ENCODE data around the gene HOXC13. TPM values are rescaled to one million over a fixed set of nuclear protein-coding genes. Genes with fewer than 3 reads are reported as not detected.

HOXC13 gene
- total RNA-seq, 1 donor from 2014 or later = not detected

GRCh38 chr12:53976823-53977595 lies 38.4 kb downstream of the HOXC13 start:
- H3K36me3 ChIP-seq (ENCODE audit: control insufficient read depth, insufficient read depth, low read length) = no peaks in the 10 kb centered on the region
- no peak for TF ChIP-seq CTCF (IDR thresholded peaks at IDR 0.05; ENCODE audit: insufficient read depth, low read length, poor library complexity, severe bottlenecking)
- H3K4me3 ChIP-seq (ENCODE audit: low read depth, low read length) = no peak overlapping the region
- no peak for DNase-seq (ENCODE audit: low read depth)
- H3K27me3 ChIP-seq (ENCODE audit: control insufficient read depth, insufficient read depth, low read length) = peaks cover 38% of the 10 kb centered on the region

GRCh38 chr12:53977596-53978445 lies 39.2 kb downstream of the HOXC13 start:
- no peak overlapping the region for H3K4me3 ChIP-seq (ENCODE audit: low read depth, low read length)
- peaks cover 34% of the 10 kb centered on the region for H3K27me3 ChIP-seq (ENCODE audit: control insufficient read depth, insufficient read depth, low read length)
- DNase-seq (ENCODE audit: low read depth) = no peak
- no peaks in the 10 kb centered on the region for H3K36me3 ChIP-seq (ENCODE audit: control insufficient read depth, insufficient read depth, low read length)
- no peak for TF ChIP-seq CTCF (IDR thresholded peaks at IDR 0.05; ENCODE audit: insufficient read depth, low read length, poor library complexity, severe bottlenecking)

GRCh38 chr12:53978477-53979356 lies 40.1 kb downstream of the HOXC13 start:
- TF ChIP-seq CTCF (IDR thresholded peaks at IDR 0.05; ENCODE audit: insufficient read depth, low read length, poor library complexity, severe bottlenecking) = no peak
- no peak for DNase-seq (ENCODE audit: low read depth)
- peaks cover 31% of the 10 kb centered on the region for H3K27me3 ChIP-seq (ENCODE audit: control insufficient read depth, insufficient read depth, low read length)
- no peaks in the 10 kb centered on the region for H3K36me3 ChIP-seq (ENCODE audit: control insufficient read depth, insufficient read depth, low read length)
- no peak overlapping the region for H3K4me3 ChIP-seq (ENCODE audit: low read depth, low read length)

GRCh38 chr12:53980104-53980801 lies 41.6 kb downstream of the HOXC13 start:
- Histone ChIP-seq H3K4me3 (ENCODE audit: low read depth, low read length) (no peak overlapping the region), H3K27me3 (ENCODE audit: control insufficient read depth, insufficient read depth, low read length) (peaks cover 28% of the 10 kb centered on the region), H3K36me3 (ENCODE audit: control insufficient read depth, insufficient read depth, low read length) (no peaks in the 10 kb centered on the region)
- no peak for TF ChIP-seq CTCF (IDR thresholded peaks at IDR 0.05; ENCODE audit: insufficient read depth, low read length, poor library complexity, severe bottlenecking)
- no peak for DNase-seq (ENCODE audit: low read depth)

GRCh38 chr12:53980802-53981496 lies 42.3 kb downstream of the HOXC13 start:
- no peak overlapping the region for H3K4me3 ChIP-seq (ENCODE audit: low read depth, low read length)
- no peak for DNase-seq (ENCODE audit: low read depth)
- peaks cover 31% of the 10 kb centered on the region for H3K27me3 ChIP-seq (ENCODE audit: control insufficient read depth, insufficient read depth, low read length)
- H3K36me3 ChIP-seq (ENCODE audit: control insufficient read depth, insufficient read depth, low read length) = no peaks in the 10 kb centered on the region
- TF ChIP-seq CTCF (IDR thresholded peaks at IDR 0.05; ENCODE audit: insufficient read depth, low read length, poor library complexity, severe bottlenecking) = no peak
